H1 (cell line): ENCODE results near the gene IFTAP. TPM values are rescaled to one million over a fixed set of nuclear protein-coding genes. Genes with fewer than 3 reads are reported as not detected.

Experiments
- CTCF ChIA-PET: fragments of 300-600 bp; sonication (Branson Sonifier 250); formaldehyde crosslinking; loops from one replicate; lab custom pipeline; 2021; ENCODE audit not compliant: partially characterized antibody; lab: Charles Lee
- POLR2A ChIA-PET: fragments of 300-600 bp; sonication (Branson Sonifier 250); formaldehyde crosslinking; loops from one replicate; lab custom pipeline; 2021; ENCODE audit warnings: inconsistent platforms; ENCODE audit not compliant: partially characterized antibody; lab: Charles Lee
- DNase-seq, 2 experiments: peaks; one replicate each; pipeline versions ENCODE4 v3.0.0 to v3.0.0-alpha.2; 2010 to 2022; ENCODE audit warnings: low spot score in 2 of 2, low read depth in 1 of 2, mixed read lengths in 1 of 2
- FAIRE-seq: peaks from 2 replicates; lab custom pipeline; 2011; peaks lifted over from hg19 to GRCh38; lab: Jason Lieb, UNC
- H2AFZ ChIP-seq: 2 replicates; pipeline ENCODE4 v1.8.1; 2012; ENCODE audit warnings: low read length, inconsistent platforms
- H2AK5ac ChIP-seq: 2 replicates; pipeline ENCODE4 v1.6.1; 2013; ENCODE audit warnings: low read depth, low read length
- H2BK120ac ChIP-seq: replicated peaks from 2 replicates; pipeline ENCODE3; 2013; ENCODE audit warnings: low read depth, low read length, inconsistent platforms
- H2BK12ac ChIP-seq: 2 replicates; pipeline ENCODE4 v1.6.1; 2013; ENCODE audit warnings: low read depth, low read length
- H2BK15ac ChIP-seq: 2 replicates; pipeline ENCODE4 v1.6.1; 2013; ENCODE audit warnings: low read length
- H2BK20ac ChIP-seq: 2 replicates; pipeline ENCODE4 v1.6.1; 2013; ENCODE audit warnings: low read length
- H2BK5ac ChIP-seq: 2 replicates; pipeline ENCODE4 v1.6.1; 2013; ENCODE audit warnings: low read depth, low read length
- H3K14ac ChIP-seq: 2 replicates; pipeline ENCODE4 v1.6.1; 2013; ENCODE audit warnings: inconsistent platforms; ENCODE audit not compliant: insufficient read length
- H3K18ac ChIP-seq: 2 replicates; pipeline ENCODE4 v1.6.1; 2013; ENCODE audit warnings: low read length; ENCODE audit errors: extremely low read depth
- H3K23ac ChIP-seq: 2 replicates; pipeline ENCODE4 v1.6.1; 2013; ENCODE audit warnings: inconsistent platforms; ENCODE audit not compliant: insufficient read length
- H3K23me2 ChIP-seq: 2 replicates; pipeline ENCODE4 v1.6.1; 2013; ENCODE audit warnings: low read depth, low read length
- H3K27ac ChIP-seq: 2 replicates; pipeline ENCODE4 v1.6.1; 2011; ENCODE audit warnings: low read depth, low read length, inconsistent platforms
- H3K27me3 ChIP-seq, 4 experiments: replicated peaks in 1 of 4; 1 replicate in 1 of 4; 2 replicates in 3 of 4; pipeline versions ENCODE4 v1.6.1 to v1.8.1; 2011 to 2013; ENCODE audit warnings: low read length in 3 of 4, mild to moderate bottlenecking in 3 of 4, inconsistent platforms in 2 of 4, mixed read lengths in 2 of 4, moderate library complexity in 1 of 4; ENCODE audit not compliant: control insufficient read depth in 3 of 4, insufficient read depth in 3 of 4; ENCODE audit errors: extremely low read depth in 1 of 4
- H3K36me3 ChIP-seq, 4 experiments: 2 replicates each; pipeline versions ENCODE4 v1.6.1 to v1.8.1; 2011 to 2013; ENCODE audit warnings: mild to moderate bottlenecking in 4 of 4, low read length in 3 of 4, moderate library complexity in 2 of 4, control low read depth in 1 of 4, inconsistent platforms in 1 of 4; ENCODE audit not compliant: insufficient read depth in 4 of 4, control insufficient read depth in 2 of 4
- H3K4ac ChIP-seq: replicated peaks from 2 replicates; pipeline ENCODE3; 2013; ENCODE audit warnings: low read length, low read depth, mixed read lengths, inconsistent platforms; ENCODE audit not compliant: insufficient read length
- H3K4me1 ChIP-seq, 4 experiments: replicated peaks in 1 of 4; 1 replicate in 1 of 4; 2 replicates in 3 of 4; pipeline versions ENCODE4 v1.6.1 to v1.8.1; 2011 to 2013; ENCODE audit warnings: low read length in 3 of 4, inconsistent platforms in 2 of 4, mixed read lengths in 1 of 4; ENCODE audit not compliant: insufficient read depth in 4 of 4, control insufficient read depth in 3 of 4
- H3K4me2 ChIP-seq, 2 experiments: 2 replicates each; pipeline versions ENCODE4 v1.6.1 to v1.8.1; 2011 to 2013; ENCODE audit warnings: low read depth in 2 of 2, low read length in 2 of 2, control low read depth in 1 of 2, inconsistent platforms in 1 of 2, mild to moderate bottlenecking in 1 of 2; ENCODE audit not compliant: insufficient read depth in 1 of 2
- H3K4me3 ChIP-seq, 4 experiments: fragments of 200-600, 300-600 bp in 1 of 4; sonication (generic), shearing (Covaris generic), sonication (Bioruptor Twin) in 1 of 4; 2 replicates each; pipeline versions ENCODE4 v1.5.1 to v1.8.1; 2011 to 2016; ENCODE audit warnings: low read length in 4 of 4, low read depth in 3 of 4, control low read depth in 2 of 4, inconsistent platforms in 2 of 4, mild to moderate bottlenecking in 2 of 4, mixed read lengths in 1 of 4, moderate library complexity in 1 of 4; ENCODE audit not compliant: insufficient read depth in 2 of 4; ENCODE audit errors: extremely low read depth in 1 of 4
- H3K56ac ChIP-seq: replicated peaks from 2 replicates; pipeline ENCODE3; 2013; ENCODE audit warnings: low read depth, mild to moderate bottlenecking, mixed read lengths, low read length, inconsistent platforms; ENCODE audit not compliant: insufficient read length
- H3K79me1 ChIP-seq: 2 replicates; pipeline ENCODE4 v1.6.1; 2013; ENCODE audit warnings: low read depth, low read length, control low read depth
- H3K79me2 ChIP-seq, 2 experiments: 2 replicates each; pipeline versions ENCODE4 v1.6.1 to v1.8.1; 2012 to 2013; ENCODE audit warnings: low read length in 2 of 2, mild to moderate bottlenecking in 2 of 2, inconsistent platforms in 1 of 2; ENCODE audit not compliant: insufficient read depth in 2 of 2, control insufficient read depth in 1 of 2
- H3K9ac ChIP-seq, 4 experiments: replicated peaks in 1 of 4; 1 replicate in 1 of 4; 2 replicates in 3 of 4; pipeline versions ENCODE4 v1.6.1 to v1.8.1; 2011 to 2013; ENCODE audit warnings: low read depth in 3 of 4, low read length in 3 of 4, control low read depth in 2 of 4, mild to moderate bottlenecking in 2 of 4, moderate library complexity in 2 of 4, inconsistent platforms in 1 of 4; ENCODE audit errors: extremely low read depth in 1 of 4
- H3K9me3 ChIP-seq, 2 experiments: 2 replicates each; pipeline versions ENCODE4 v1.6.1 to v1.8.1; 2012 to 2013; ENCODE audit warnings: mild to moderate bottlenecking in 2 of 2, moderate library complexity in 2 of 2, control low read depth in 1 of 2, inconsistent platforms in 1 of 2, low read depth in 1 of 2, low read length in 1 of 2, mixed read lengths in 1 of 2; ENCODE audit not compliant: insufficient read depth in 2 of 2
- H4K20me1 ChIP-seq, 2 experiments: replicated peaks in 1 of 2; 2 replicates each; pipeline versions ENCODE3 to v1.8.1; 2011 to 2013; ENCODE audit warnings: inconsistent platforms in 2 of 2, low read length in 2 of 2, mild to moderate bottlenecking in 1 of 2; ENCODE audit not compliant: insufficient read depth in 2 of 2, control insufficient read depth in 1 of 2
- H4K5ac ChIP-seq: 2 replicates; pipeline ENCODE4 v1.6.1; 2013; ENCODE audit warnings: low read length, low read depth, mixed read lengths, inconsistent platforms; ENCODE audit not compliant: insufficient read length
- H4K8ac ChIP-seq: 2 replicates; pipeline ENCODE4 v1.8.0; 2013; ENCODE audit warnings: mild to moderate bottlenecking, moderate library complexity, low read length, inconsistent platforms; ENCODE audit not compliant: insufficient read depth; ENCODE audit errors: extremely low read depth
- H4K91ac ChIP-seq: replicated peaks from 2 replicates; pipeline ENCODE3; 2013; ENCODE audit warnings: low read length, mixed read lengths, inconsistent platforms; ENCODE audit not compliant: insufficient read length
- CHD2 ChIP-seq: IDR thresholded peaks from 2 replicates; pipeline ENCODE4 v1.6.1; 2012; ENCODE audit warnings: low read length, improper control_type of control experiment
- CTBP2 ChIP-seq: IDR thresholded peaks from 2 replicates; pipeline ENCODE4 v1.7.0; 2011; ENCODE audit warnings: borderline replicate concordance, mild to moderate bottlenecking, moderate library complexity, mixed read lengths, low read length; ENCODE audit not compliant: insufficient read depth, insufficient read length
- MAX ChIP-seq: IDR thresholded peaks from 2 replicates; pipeline ENCODE4 v1.6.1; 2012; ENCODE audit warnings: inconsistent platforms
- YY1 ChIP-seq: IDR thresholded peaks from 2 replicates; pipeline ENCODE4 v1.6.1; 2011; ENCODE audit warnings: low read depth, mild to moderate bottlenecking, low read length
- WGBS, 2 experiments: shearing (Covaris generic) in 1 of 2; methylation state at CpG; one replicate each; pipeline versions ENCODE4 v1.1.6 to v1.1.7; 2013 to 2015; ENCODE audit warnings: low lambda C conversion rate in 2 of 2, mixed read lengths in 2 of 2, inconsistent platforms in 1 of 2, low coverage in 1 of 2, missing lambda C conversion rate in 1 of 2; ENCODE audit not compliant: insufficient replicate concordance in 2 of 2, insufficient coverage in 1 of 2, insufficient read length in 1 of 2; ENCODE audit errors: extremely low coverage in 1 of 2, missing lambda C conversion rate in 1 of 2; 5-methylcytosine and 5-hydroxymethylcytosine counted together
- polyA plus RNA-seq, 7 experiments: library from polyadenylated mRNA; depleted of rRNA in 3 of 7; stranded (reverse) in 5 of 7; unstranded in 2 of 7; fragments of >200 nt in 5 of 7; fragments of 200-250 nt in 2 of 7; gene quantifications; 1 replicate in 5 of 7; 2 replicates in 1 of 7; 4 replicates in 1 of 7; pipeline versions ENCODE4 v1.2.1 to v1.2.3, GENCODE V29; 2011 to 2013; ENCODE audit warnings: missing spikeins in 2 of 7, mixed read lengths in 2 of 7
- total RNA-seq: library from RNA; stranded (reverse); fragmentation: NEBNext Ultra II Directional; extraction: Animal tissue kit (Norgen Biotek cat#: 25700); gene quantifications from 2 replicates; pipeline ENCODE4 v1.2.1, GENCODE V29; 2021

The IFTAP gene
- total and polyA plus RNA-seq, 2 of the 8 experiments (the other 6 are each of a cell fraction or from before 2014, with no cell fraction given) = 21.2 to 23.9 TPM

GRCh38 chr11:36617543-36618362, 23.5 kb downstream of the IFTAP start:
- 81% methylated on average over 6 of the region's 6 CpGs; no CpG with 5 or more reads in 1 of the 2 experiments for WGBS, 2 experiments

More at GRCh38 chr11:36617543-36618362, 23.5 kb downstream of the IFTAP start:
- no peak overlapping the region for H3K18ac ChIP-seq
- no peak overlapping the region for H3K14ac ChIP-seq
- H3K27ac ChIP-seq = no peak overlapping the region
- H3K36me3 ChIP-seq = no peaks in the 10 kb centered on the region
- no peak overlapping the region for H2BK12ac ChIP-seq
- no peak overlapping the region for H4K5ac ChIP-seq
- H3K56ac ChIP-seq = no peak overlapping the region
- FAIRE-seq = no peak
- H3K4me2 ChIP-seq = no peak overlapping the region
- H3K9me3 ChIP-seq = no peaks in the 10 kb centered on the region
- no peaks in the 10 kb centered on the region for H3K79me2 ChIP-seq
- H3K79me1 ChIP-seq = no peaks in the 10 kb centered on the region
- no peak for TF ChIP-seq MAX
- TF ChIP-seq YY1 = no peak
- no peak for TF ChIP-seq CTBP2
- no peak for TF ChIP-seq CHD2
- H2AFZ ChIP-seq = no peak overlapping the region
- no peak overlapping the region for H3K4ac ChIP-seq
- no peaks in the 10 kb centered on the region for H4K20me1 ChIP-seq
- H3K4me3 ChIP-seq = no peak overlapping the region
- no peak overlapping the region for H2BK120ac ChIP-seq
- H3K9ac ChIP-seq = no peak overlapping the region
- no peak overlapping the region for H2BK20ac ChIP-seq
- no peak for DNase-seq
- ChIA-PET CTCF (interaction anchor here (1.7 to 1.8 kb wide), 2 partner anchors 54 to 129 kb away, joined by 8 to 10 read pairs; no protein-coding TSS in a partner anchor), POLR2A (no interaction called here)
- no peak overlapping the region for H3K23ac ChIP-seq
- no peak overlapping the region for H2BK5ac ChIP-seq
- no peak overlapping the region for H2AK5ac ChIP-seq
- no peak overlapping the region for H4K8ac ChIP-seq
- H3K23me2 ChIP-seq = no peaks in the 10 kb centered on the region
- no peaks in the 10 kb centered on the region for H3K4me1 ChIP-seq
- no peaks in the 10 kb centered on the region for H3K27me3 ChIP-seq
- H4K91ac ChIP-seq = no peak overlapping the region
- no peak overlapping the region for H2BK15ac ChIP-seq
